ENCODE measurements around the gene MFSD11. TPM values are rescaled to one million over a fixed set of nuclear protein-coding genes. Genes with fewer than 3 reads are reported as not detected.

MFSD11 gene
- total RNA-seq, 2 experiments from 2014 or later: 25.5 to 29.4 TPM

GRCh38 chr17:76796081-76796480 is 58.2 kb downstream of the MFSD11 start:
- ATAC-seq (ENCODE audit: poor library complexity) (no peak), DNase-seq (no peak)
- Mint-ChIP-seq H3K4me1 (ENCODE audit: low read depth) (peaks cover 9% of the 10 kb centered on the region), H3K4me3 (no peak overlapping the region), H3K27me3 (no peaks in the 10 kb centered on the region), H3K27ac (no peak overlapping the region), H3K36me3 (ENCODE audit: low read depth) (no peaks in the 10 kb centered on the region), H3K9me3 (no peaks in the 10 kb centered on the region)
- Histone ChIP-seq H3K4me3 (ENCODE audit: low read length) (no peak overlapping the region), H3K27me3 (ENCODE audit: control insufficient read depth in 1 of 2, insufficient read depth in 2 of 2, low read length in 2 of 2) (no peaks in the 10 kb centered on the region), H3K27ac (ENCODE audit: low read depth in 1 of 2, low read length in 2 of 2) (no peak overlapping the region), H3K36me3 (ENCODE audit: insufficient read depth, low read length) (no peaks in the 10 kb centered on the region), H3K4me1 (ENCODE audit: insufficient read depth, low read length) (peaks cover 7% of the 10 kb centered on the region), H3K9me3 (ENCODE audit: control insufficient read depth in 1 of 2, insufficient read depth in 1 of 2, low read length in 2 of 2) (no peaks in the 10 kb centered on the region)
- ChIA-PET POLR2A (no interaction called here), CTCF (no interaction called here)
- intact Hi-C loops (cut with DNase I, micrococcal nuclease): no loop called here
- TF ChIP-seq CTCF (IDR thresholded peaks at IDR 0.05): no peak

- H3K36me3 Mint-ChIP-seq (ENCODE audit: low read depth): no peaks in the 10 kb centered on the region
- DNase-seq (no peak), ATAC-seq (ENCODE audit: poor library complexity) (no peak)
- no peak overlapping the region for H3K4me3 ChIP-seq (ENCODE audit: low read length)
- no peaks in the 10 kb centered on the region for H3K9me3 ChIP-seq (ENCODE audit: control insufficient read depth in 1 of 2, insufficient read depth in 1 of 2, low read length in 2 of 2)
- H3K4me1 Mint-ChIP-seq (ENCODE audit: low read depth): no peaks in the 10 kb centered on the region
- H3K27me3 ChIP-seq (ENCODE audit: control insufficient read depth in 1 of 2, insufficient read depth in 2 of 2, low read length in 2 of 2): no peaks in the 10 kb centered on the region
- TF ChIP-seq CTCF (IDR thresholded peaks at IDR 0.05): no peak
- no peaks in the 10 kb centered on the region for H3K27me3 Mint-ChIP-seq
- no peaks in the 10 kb centered on the region for H3K36me3 ChIP-seq (ENCODE audit: insufficient read depth, low read length)
- H3K27ac Mint-ChIP-seq: no peak overlapping the region
- ChIA-PET CTCF (no interaction called here), POLR2A (no interaction called here)
- H3K4me1 ChIP-seq (ENCODE audit: insufficient read depth, low read length): no peaks in the 10 kb centered on the region
- H3K4me3 Mint-ChIP-seq: no peak overlapping the region
- intact Hi-C loops (cut with DNase I, micrococcal nuclease): no loop called here
- no peaks in the 10 kb centered on the region for H3K9me3 Mint-ChIP-seq
- no peak overlapping the region for H3K27ac ChIP-seq (ENCODE audit: low read depth in 1 of 2, low read length in 2 of 2)
Measured at GRCh38 chr17:76797241-76797840, 59.4 kb downstream of the MFSD11 start.

- CTCF ChIA-PET: no interaction called here
- no peak overlapping the region for H3K27ac ChIP-seq (ENCODE audit: low read depth in 1 of 2, low read length in 2 of 2)
Measured at GRCh38 chr17:76801706-76802105, 63.8 kb downstream of the MFSD11 start.

More at GRCh38 chr17:76801706-76802105, 63.8 kb downstream of the MFSD11 start:
- ATAC-seq (ENCODE audit: poor library complexity): no peak
- Histone ChIP-seq H3K4me1 (ENCODE audit: insufficient read depth, low read length) (no peaks in the 10 kb centered on the region), H3K9me3 (ENCODE audit: control insufficient read depth in 1 of 2, insufficient read depth in 1 of 2, low read length in 2 of 2) (no peaks in the 10 kb centered on the region), H3K36me3 (ENCODE audit: insufficient read depth, low read length) (no peaks in the 10 kb centered on the region), H3K27me3 (ENCODE audit: control insufficient read depth in 1 of 2, insufficient read depth in 2 of 2, low read length in 2 of 2) (no peaks in the 10 kb centered on the region), H3K4me3 (ENCODE audit: low read length) (no peak overlapping the region)
- no peak for TF ChIP-seq CTCF (IDR thresholded peaks at IDR 0.05)
- Mint-ChIP-seq H3K4me1 (ENCODE audit: low read depth) (no peaks in the 10 kb centered on the region), H3K27ac (no peak overlapping the region), H3K27me3 (no peaks in the 10 kb centered on the region), H3K36me3 (ENCODE audit: low read depth) (no peaks in the 10 kb centered on the region), H3K9me3 (no peaks in the 10 kb centered on the region), H3K4me3 (no peak overlapping the region)
- no peak for DNase-seq
- POLR2A ChIA-PET: no interaction called here
- intact Hi-C loops (cut with DNase I, micrococcal nuclease): no loop called here

Measured in CD4-positive, alpha-beta T cell (primary cell).